Osteoblast (primary cell): ENCODE results near the gene OAF. TPM values are rescaled to one million over a fixed set of nuclear protein-coding genes. Genes with fewer than 3 reads are reported as not detected.

Source experiments
- DNase-seq: peaks from one replicate; pipeline ENCODE4 v3.0.0; 2011; ENCODE audit warnings: low spot score, mixed read lengths; ENCODE audit not compliant: insufficient read length; ENCODE audit errors: missing footprints
- H2AFZ ChIP-seq: 2 replicates; pipeline ENCODE4 v1.6.0; 2011; ENCODE audit warnings: mild to moderate bottlenecking, low read length
- H3K27ac ChIP-seq: 2 replicates; pipeline ENCODE4 v1.5.1; 2011; ENCODE audit warnings: mild to moderate bottlenecking, low read depth, low read length, moderate library complexity
- H3K27me3 ChIP-seq: 2 replicates; pipeline ENCODE4 v1.6.0; 2012; ENCODE audit warnings: mild to moderate bottlenecking, control low read depth, inconsistent platforms, low read length, moderate library complexity; ENCODE audit not compliant: insufficient read depth
- H3K36me3 ChIP-seq: 2 replicates; pipeline ENCODE4 v1.5.1; 2011; ENCODE audit warnings: mild to moderate bottlenecking, low read length, control low read depth, moderate library complexity; ENCODE audit not compliant: insufficient read depth
- H3K4me1 ChIP-seq: 2 replicates; pipeline ENCODE4 v1.5.1; 2011; ENCODE audit warnings: mild to moderate bottlenecking, low read length, control low read depth, moderate library complexity; ENCODE audit not compliant: insufficient read depth
- H3K4me2 ChIP-seq: 2 replicates; pipeline ENCODE4 v1.6.0; 2011; ENCODE audit warnings: mild to moderate bottlenecking, low read length; ENCODE audit not compliant: insufficient read depth
- H3K4me3 ChIP-seq: fragments of 200-600 bp; sonication (generic); 3 replicates; pipeline ENCODE4 v1.5.1; 2012; ENCODE audit warnings: mild to moderate bottlenecking, low read length, inconsistent platforms; ENCODE audit not compliant: insufficient read depth
- H3K79me2 ChIP-seq: 2 replicates; pipeline ENCODE4 v1.6.0; 2012; ENCODE audit warnings: mild to moderate bottlenecking, low read length, control low read depth, inconsistent platforms; ENCODE audit not compliant: insufficient read depth
- H3K9me3 ChIP-seq: 2 replicates; pipeline ENCODE4 v1.5.1; 2011; ENCODE audit warnings: low read depth, low read length, control low read depth
- H4K20me1 ChIP-seq: 2 replicates; pipeline ENCODE4 v1.6.0; 2012; ENCODE audit warnings: mild to moderate bottlenecking, low read length, control low read depth; ENCODE audit not compliant: insufficient read depth
- CTCF ChIP-seq: IDR thresholded peaks from 2 replicates; pipeline ENCODE4 v1.5.1; 2011; ENCODE audit warnings: mild to moderate bottlenecking, low read depth, low read length, moderate library complexity; ENCODE audit errors: extremely low read depth
- total RNA-seq: library from RNA; depleted of rRNA; stranded (reverse); fragments of >200 nt; gene quantifications from 2 replicates; pipeline ENCODE4 v1.2.3, GENCODE V29; 2012

The OAF gene
- total RNA-seq, 1 donor = 7.2 TPM

- no peak overlapping the region for H3K27ac ChIP-seq
- H2AFZ ChIP-seq = no peak overlapping the region
- no peak for TF ChIP-seq CTCF
- H3K79me2 ChIP-seq = no peaks in the 10 kb centered on the region
- H3K4me2 ChIP-seq = no peak overlapping the region
- H3K36me3 ChIP-seq = no peaks in the 10 kb centered on the region
- no peaks in the 10 kb centered on the region for H3K9me3 ChIP-seq
- H4K20me1 ChIP-seq = no peaks in the 10 kb centered on the region
- no peak for DNase-seq
- peaks cover 10% of the 10 kb centered on the region for H3K27me3 ChIP-seq
- H3K4me1 ChIP-seq = peaks cover 2% of the 10 kb centered on the region
- no peak overlapping the region for H3K4me3 ChIP-seq
Measured at GRCh38 chr11:120184371-120184945, 26.4 kb upstream of the OAF start.

GRCh38 chr11:120184946-120185705 lies 25.7 kb upstream of the OAF start:
- Histone ChIP-seq H3K27me3 (peaks cover 13% of the 10 kb centered on the region), H3K36me3 (no peaks in the 10 kb centered on the region), H3K4me3 (no peak overlapping the region), H4K20me1 (no peaks in the 10 kb centered on the region), H2AFZ (no peak overlapping the region), H3K4me1 (no peaks in the 10 kb centered on the region), H3K27ac (no peak overlapping the region), H3K79me2 (no peaks in the 10 kb centered on the region), H3K4me2 (no peak overlapping the region), H3K9me3 (no peaks in the 10 kb centered on the region)
- DNase-seq = peak; percentile 88
- TF ChIP-seq CTCF = no peak

- Histone ChIP-seq H3K9me3 (no peaks in the 10 kb centered on the region), H3K4me2 (no peak overlapping the region), H3K27ac (no peak overlapping the region), H3K4me1 (no peaks in the 10 kb centered on the region), H3K79me2 (no peaks in the 10 kb centered on the region), H3K4me3 (no peak overlapping the region), H4K20me1 (no peaks in the 10 kb centered on the region), H3K36me3 (no peaks in the 10 kb centered on the region), H2AFZ (peak overlapping the region; percentile 28), H3K27me3 (peaks cover 20% of the 10 kb centered on the region)
- no peak for DNase-seq
- TF ChIP-seq CTCF = no peak
Measured at GRCh38 chr11:120185706-120186455, 25.0 kb upstream of the OAF start.

GRCh38 chr11:120186456-120186773 lies 24.4 kb upstream of the OAF start:
- H3K27me3 ChIP-seq = peaks cover 26% of the 10 kb centered on the region
- no peak overlapping the region for H3K4me2 ChIP-seq
- no peak for DNase-seq
- no peaks in the 10 kb centered on the region for H4K20me1 ChIP-seq
- no peaks in the 10 kb centered on the region for H3K4me1 ChIP-seq
- no peaks in the 10 kb centered on the region for H3K79me2 ChIP-seq
- peak overlapping the region; percentile 28 for H2AFZ ChIP-seq
- no peak overlapping the region for H3K4me3 ChIP-seq
- no peak overlapping the region for H3K27ac ChIP-seq
- no peak for TF ChIP-seq CTCF
- H3K9me3 ChIP-seq = no peaks in the 10 kb centered on the region
- no peaks in the 10 kb centered on the region for H3K36me3 ChIP-seq
